NCI-H748 (cell line): ENCODE results near the gene HRH2.
A peak's percentile ranks its signal among the peaks of the same experiment; 100 is the strongest.
"Not testable (repeated sequence)": the region's sequence is repeated elsewhere in the genome, so short reads cannot be mapped to it uniquely, and the experiment has no call there.

Experiments
- DNase-seq: peaks from one replicate; lab custom pipeline; 2025; ENCODE audit not compliant: unreplicated experiment; lab: John Stamatoyannopoulos, UW

The HRH2 gene

DNA sequence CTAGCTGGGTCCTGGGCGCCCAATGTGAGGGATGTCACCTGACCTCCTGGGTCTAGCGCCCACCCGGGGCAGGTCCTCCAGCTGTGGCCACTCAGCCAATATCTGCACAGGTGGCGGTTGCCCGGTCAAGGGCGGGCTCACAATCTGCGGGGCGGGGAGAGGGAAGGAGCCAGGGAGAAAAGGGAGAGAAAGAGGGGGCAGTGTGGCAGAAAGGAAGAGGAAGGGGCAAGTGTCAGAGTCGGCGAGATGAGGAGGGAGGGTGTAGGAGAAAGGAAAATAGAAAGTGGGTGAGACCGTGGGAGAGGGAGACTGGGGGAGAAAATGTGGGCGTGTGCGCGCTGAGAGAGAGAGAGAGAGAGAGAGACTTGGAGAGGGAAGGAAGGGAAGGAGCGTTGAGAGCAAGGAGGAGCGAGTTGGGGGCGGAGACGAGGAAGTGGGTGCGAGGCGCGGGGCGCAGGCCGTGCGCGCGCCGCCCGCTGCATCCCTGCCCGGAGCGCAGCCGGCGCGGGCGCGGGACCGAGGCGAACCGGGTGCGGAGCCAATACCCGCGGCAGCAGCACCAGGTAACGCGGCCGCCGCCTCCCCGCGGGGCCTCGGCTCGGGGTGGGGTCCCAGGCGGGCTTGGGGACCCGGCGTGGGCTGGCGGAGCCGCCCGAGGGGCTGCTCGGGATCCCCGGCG is at the start of gene HRH2:
TSS of gene HRH2 (plus strand) at position 479 of the 679 bp plus-strand sequence. CDS start 25,163 bp downstream, outside the sequence.
- DNase-seq: peak; percentile 50

GRCh38 chr5:175609526-175609925 is 48.3 kb upstream of the HRH2 start:
- DNase-seq: no peak

DNA sequence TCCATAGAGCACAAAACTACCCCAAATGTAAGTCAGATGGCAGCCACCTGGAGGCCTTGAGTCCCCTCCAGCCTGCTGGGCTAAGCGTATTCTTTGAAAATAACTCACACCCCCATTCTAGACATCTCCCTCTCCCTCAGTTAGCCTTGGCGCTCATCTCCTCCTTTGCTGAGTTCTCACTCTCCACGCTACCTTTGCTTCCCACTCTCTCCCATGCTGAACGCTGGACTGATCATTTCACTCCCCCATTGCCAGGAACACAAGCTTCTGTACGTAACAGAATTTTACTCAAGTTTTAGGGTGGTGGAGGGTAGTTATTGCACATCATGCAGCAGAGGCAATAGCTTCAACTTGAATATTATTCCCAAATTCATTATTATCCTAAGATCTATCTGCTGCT is 47.5 kb upstream of the HRH2 start:
- no peak for DNase-seq

- DNase-seq: no peak
These were observed 47.0 kb upstream of the HRH2 start for GRCh38 chr5:175610898-175611297.

- no peak for DNase-seq
These were observed 43.6 kb upstream of the HRH2 start for GRCh38 chr5:175614223-175614815.

DNA sequence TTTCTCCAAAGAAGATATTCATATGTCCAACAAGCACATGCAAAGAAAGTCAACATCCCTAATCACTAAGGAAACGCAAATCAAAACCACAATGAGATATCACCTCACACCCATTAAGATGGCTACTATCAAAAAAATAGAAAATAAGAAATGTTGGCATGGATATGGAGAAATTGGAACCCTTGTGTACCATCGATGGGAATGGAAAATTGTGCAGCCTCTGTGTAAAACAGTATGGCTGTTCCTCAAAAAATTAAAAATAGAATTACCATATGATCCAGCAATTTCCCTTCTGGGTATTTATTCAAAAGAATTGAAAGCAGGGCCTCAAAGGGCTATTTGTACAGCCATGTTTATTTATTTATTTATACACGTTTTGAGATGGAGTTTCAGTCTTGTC is 43.0 kb upstream of the HRH2 start:
- DNase-seq: no peak

- no peak for DNase-seq
These were observed 41.8 kb upstream of the HRH2 start for GRCh38 chr5:175616083-175616482.

- not testable (repeated sequence) for DNase-seq
These were observed 41.3 kb upstream of the HRH2 start for GRCh38 chr5:175616527-175616926.

DNA sequence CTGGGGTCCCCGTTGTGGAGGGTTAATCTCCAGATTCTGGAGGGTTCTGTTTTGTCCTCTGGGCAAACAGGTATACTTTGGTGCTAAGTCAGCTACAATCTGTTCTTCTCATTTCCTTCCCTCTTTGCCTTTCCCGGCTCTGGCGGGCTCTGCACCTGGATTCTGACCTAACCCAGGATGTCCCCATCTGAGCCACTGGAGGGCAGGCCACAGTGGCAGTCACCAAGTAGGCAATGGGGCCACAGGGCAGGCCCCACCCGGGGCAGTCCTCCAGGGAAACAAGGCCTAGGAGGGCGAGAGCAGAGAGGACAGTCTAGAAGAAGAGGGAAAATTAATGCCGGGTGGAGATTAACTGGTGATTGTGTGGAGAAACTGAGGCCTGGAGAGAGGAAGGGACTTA is 40.4 kb upstream of the HRH2 start:
- DNase-seq: no peak

GRCh38 chr5:175620527-175620926 is 37.3 kb upstream of the HRH2 start:
- no peak for DNase-seq

DNA sequence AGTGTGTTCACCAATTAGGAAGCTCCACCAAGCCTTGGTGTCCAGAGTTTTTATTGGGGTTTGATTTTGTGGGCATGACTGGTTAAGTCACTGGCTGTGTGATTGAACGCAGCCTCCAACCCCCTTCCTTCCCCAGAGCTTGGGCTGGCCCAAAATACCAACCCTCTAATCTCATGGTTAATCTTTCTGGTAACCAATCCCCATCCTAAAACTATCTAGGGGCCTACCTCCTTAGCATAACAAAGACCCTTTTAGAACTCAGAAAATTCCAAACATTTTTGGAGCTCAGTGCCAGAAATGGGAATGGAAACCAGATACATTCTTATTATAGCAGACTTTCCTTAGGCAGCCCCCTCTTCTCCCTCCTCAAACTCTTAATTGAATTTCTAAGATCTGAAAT is 35.9 kb upstream of the HRH2 start:
- no peak for DNase-seq

GRCh38 chr5:175623088-175623487 is 34.8 kb upstream of the HRH2 start:
- no peak for DNase-seq

DNA sequence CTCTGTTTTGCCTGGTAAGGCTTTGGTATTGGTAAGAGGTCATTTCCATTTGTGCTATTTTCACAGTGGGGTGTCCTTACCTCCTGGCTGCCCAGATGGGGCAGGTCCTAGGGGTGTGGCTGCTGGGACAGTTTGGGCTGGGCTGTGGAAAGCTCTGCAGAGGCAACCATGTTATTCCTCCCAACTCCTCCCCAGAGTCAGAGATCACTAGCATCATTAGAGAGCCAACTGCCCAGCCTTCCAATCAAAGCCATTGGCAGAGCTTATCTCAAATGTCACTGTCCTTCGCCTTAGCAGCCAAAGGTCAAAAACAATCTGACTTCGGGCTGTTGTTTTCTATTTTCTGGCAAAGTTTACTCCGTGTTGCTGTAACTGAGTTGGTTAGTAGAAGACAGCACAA is 33.6 kb upstream of the HRH2 start:
- DNase-seq: no peak

- DNase-seq: no peak
These were observed 30.9 kb upstream of the HRH2 start for GRCh38 chr5:175627005-175627404.

DNA sequence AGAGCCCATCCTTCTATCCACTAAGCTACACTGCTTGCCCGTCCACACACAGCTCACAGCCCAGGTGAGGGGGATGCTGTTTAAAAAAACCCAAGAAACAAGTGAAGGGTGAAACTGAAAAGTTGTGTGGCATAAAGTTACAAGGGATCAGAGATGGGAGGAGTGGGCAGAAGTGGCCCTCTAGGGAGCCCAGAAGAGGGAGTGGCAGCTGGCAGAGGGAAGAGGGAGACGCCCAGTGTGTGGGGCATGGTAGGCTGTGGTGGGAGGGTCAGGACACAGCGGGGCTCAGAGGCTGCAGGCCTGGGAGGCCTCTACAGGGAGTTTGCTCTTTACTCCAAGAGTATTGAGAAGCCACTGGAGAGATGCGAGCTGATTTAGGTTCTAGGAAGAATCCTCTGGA is 30.1 kb upstream of the HRH2 start:
- no peak for DNase-seq

DNA sequence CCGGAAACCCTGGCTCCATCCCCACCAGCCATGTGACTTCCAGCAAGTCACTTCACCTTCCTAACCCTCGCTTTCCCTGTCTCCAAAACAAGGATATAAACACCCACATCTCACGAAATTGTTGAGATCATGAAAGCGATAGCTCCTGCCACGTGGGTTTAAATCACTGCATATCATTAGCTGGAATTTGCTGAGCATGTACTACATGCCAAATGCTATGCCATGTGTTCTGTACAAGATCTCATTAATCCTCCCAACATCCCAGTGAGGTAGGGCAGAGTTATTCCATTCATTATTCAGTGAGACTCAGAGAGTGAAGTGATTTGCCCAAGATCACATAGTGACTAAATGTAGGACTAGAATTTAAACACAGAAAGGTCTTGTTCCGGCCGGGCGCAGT is 29.2 kb upstream of the HRH2 start:
- DNase-seq: no peak

GRCh38 chr5:175629261-175629660 is 28.6 kb upstream of the HRH2 start:
- no peak for DNase-seq

GRCh38 chr5:175629793-175630192 is 28.1 kb upstream of the HRH2 start:
- DNase-seq: no peak

DNA sequence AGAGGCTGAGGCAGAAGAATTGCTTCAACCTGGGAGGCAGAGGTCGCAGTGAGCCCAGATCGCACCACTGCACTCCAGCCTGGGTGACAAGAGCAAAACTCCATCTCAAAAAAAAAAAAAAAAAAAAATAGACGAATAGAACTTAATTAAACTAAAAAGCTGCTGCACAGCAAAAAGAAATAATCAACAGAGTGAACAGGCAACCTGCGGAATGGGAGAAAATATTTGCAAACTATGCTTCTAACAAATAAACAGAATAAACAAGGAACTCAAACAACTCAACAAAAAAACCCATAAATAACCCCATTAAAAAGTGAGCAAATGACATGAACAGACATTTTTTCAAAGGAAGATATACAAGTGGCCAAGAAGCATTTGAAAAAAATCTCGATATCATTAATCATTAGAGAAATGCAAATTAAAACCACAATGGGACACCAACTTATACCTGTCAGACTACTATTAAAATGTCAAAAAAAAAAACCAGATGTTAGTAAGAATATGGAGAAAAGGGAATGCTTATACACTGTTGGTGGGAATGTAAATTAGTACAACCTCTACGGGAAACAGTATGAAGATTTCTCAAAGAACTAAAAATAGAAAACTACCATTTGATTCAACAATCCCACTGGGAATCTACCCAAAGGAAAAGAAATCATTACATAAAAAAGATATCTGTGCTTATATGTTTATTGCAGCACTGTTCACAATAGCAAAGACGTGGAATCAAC is 21.9 kb upstream of the HRH2 start:
- no peak for DNase-seq

DNA sequence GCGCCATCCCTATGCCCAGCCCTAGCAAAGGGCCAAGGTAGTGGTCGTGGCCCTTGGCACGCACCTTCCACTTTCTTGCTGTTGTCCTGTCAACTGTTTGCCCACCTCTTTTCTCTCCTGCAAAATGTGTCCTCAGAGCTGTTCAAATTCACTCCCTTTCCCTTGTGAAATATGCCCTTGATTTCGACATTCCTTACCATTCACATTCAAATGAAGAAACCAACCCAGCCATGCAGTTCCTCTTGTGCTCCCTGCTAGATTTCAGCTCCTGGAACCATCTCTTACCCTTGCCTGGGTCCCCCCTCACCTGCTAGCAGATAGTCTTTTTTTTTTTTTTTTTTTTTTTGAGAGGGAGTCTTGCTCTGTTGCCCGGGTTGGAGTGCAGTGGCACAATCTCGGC is 19.6 kb upstream of the HRH2 start:
- DNase-seq: no peak

DNA sequence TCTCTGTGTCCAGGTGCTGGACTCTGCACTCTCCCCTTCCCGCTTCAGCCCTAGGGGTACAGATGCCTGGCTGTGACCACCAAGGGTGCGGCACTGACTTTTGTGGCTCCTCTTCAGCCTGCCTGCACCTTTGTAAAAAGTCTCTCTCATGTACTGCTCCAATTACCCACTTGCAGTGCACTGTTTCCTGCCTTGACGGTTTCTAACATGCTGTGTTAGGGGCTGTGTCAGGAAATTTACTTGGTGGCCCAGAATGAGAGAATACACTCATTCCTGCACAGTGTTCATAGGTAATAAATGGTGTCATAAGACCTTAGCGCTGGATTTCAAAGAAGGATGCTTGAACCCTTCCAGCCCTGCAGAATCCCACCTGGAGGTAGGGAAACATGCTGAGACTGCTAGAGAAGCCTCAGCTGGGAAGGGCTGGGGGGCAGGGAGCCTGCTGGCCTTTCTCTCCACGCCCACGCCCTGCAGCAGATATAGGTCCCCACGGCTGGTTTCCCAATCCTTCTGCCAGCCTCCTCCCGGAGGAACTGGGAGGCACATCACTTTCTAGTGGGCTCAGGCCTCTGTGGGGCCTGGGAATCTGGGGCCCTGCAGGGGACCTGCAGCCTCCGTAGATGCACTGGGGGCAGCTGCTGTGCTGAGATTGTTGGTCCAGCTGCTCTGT is 17.6 kb upstream of the HRH2 start:
- no peak for DNase-seq

GRCh38 chr5:175642998-175643397 is 14.9 kb upstream of the HRH2 start:
- no peak for DNase-seq
